SU-DHL-6 (cell line): ENCODE measurements around the gene THUMPD2.

Experiments
- H2AFZ ChIP-seq: fragments of 200-600 bp; sonication (generic); 2 replicates; pipeline ENCODE4 v1.6.1; 2014; ENCODE audit warnings: low read depth, mild to moderate bottlenecking, moderate library complexity, mixed read lengths, antibody characterized with exemption, low read length; ENCODE audit not compliant: severe bottlenecking
- H3F3A ChIP-seq: fragments of 200-600 bp; shearing (Covaris generic); 2 replicates; pipeline ENCODE4 v1.6.0; 2016; ENCODE audit warnings: antibody characterized with exemption, mild to moderate bottlenecking; ENCODE audit not compliant: insufficient read depth
- H3K27ac ChIP-seq: fragments of 200-600 bp; sonication (generic); 2 replicates; pipeline ENCODE4 v1.5.1; 2016; ENCODE audit warnings: low read depth, mild to moderate bottlenecking, low read length, moderate library complexity, mixed read lengths
- H3K27me3 ChIP-seq: fragments of 200-600 bp; sonication (generic), shearing (Covaris generic); 2 replicates; pipeline ENCODE4 v1.6.0; 2014; ENCODE audit warnings: mild to moderate bottlenecking, low read length
- H3K36me3 ChIP-seq: fragments of 200-600 bp; sonication (generic); 2 replicates; pipeline ENCODE4 v1.6.1; 2014; ENCODE audit warnings: mild to moderate bottlenecking, low read length, mixed read lengths
- H3K4me2 ChIP-seq: fragments of 300-600, 200-600 bp; shearing (Covaris generic), sonication (generic); 2 replicates; pipeline ENCODE4 v1.6.0; 2014; ENCODE audit warnings: low read length, low read depth, mild to moderate bottlenecking; ENCODE audit not compliant: poor library complexity, severe bottlenecking
- H3K4me3 ChIP-seq: fragments of 200-600 bp; sonication (generic); 2 replicates; pipeline ENCODE4 v1.5.1; 2014; ENCODE audit warnings: antibody characterized with exemption, low read length, mild to moderate bottlenecking, mixed read lengths; ENCODE audit not compliant: insufficient read depth, poor library complexity, severe bottlenecking
- H3K79me2 ChIP-seq: fragments of 200-600 bp; sonication (generic); 2 replicates; pipeline ENCODE4 v1.6.1; 2014; ENCODE audit warnings: mild to moderate bottlenecking, low read length, moderate library complexity; ENCODE audit not compliant: insufficient read depth
- H3K9ac ChIP-seq: fragments of 200-600 bp; sonication (generic); 2 replicates; pipeline ENCODE4 v1.7.0; 2014; ENCODE audit warnings: mild to moderate bottlenecking, low read length
- H3K9me2 ChIP-seq: fragments of 200-600 bp; sonication (generic); replicated peaks from 2 replicates; pipeline ENCODE4 v1.6.1; 2014; ENCODE audit warnings: low read length; ENCODE audit not compliant: insufficient read depth
- H3K9me3 ChIP-seq: fragments of 200-600 bp; sonication (generic); 2 replicates; pipeline ENCODE4 v1.6.1; 2014; ENCODE audit warnings: low read length, mixed read lengths; ENCODE audit not compliant: insufficient read depth
- H4K20me1 ChIP-seq: fragments of 200-600 bp; sonication (generic); 2 replicates; pipeline ENCODE4 v1.6.1; 2014; ENCODE audit warnings: low read depth, mild to moderate bottlenecking, antibody characterized with exemption, low read length, moderate library complexity, mixed read lengths
- EZH2phosphoT487 ChIP-seq: fragments of 200-600 bp; sonication (generic), shearing (Covaris generic); conservative IDR thresholded peaks from 2 replicates; pipeline ENCODE4 v1.6.1; 2018; ENCODE audit warnings: mild to moderate bottlenecking, antibody characterized with exemption, low read length, moderate library complexity, mixed read lengths
- TF ChIP-seq, protein P1 (sequence below): fragments of 200-600 bp; sonication (generic); IDR thresholded peaks from one replicate; pipeline ENCODE4 v1.5.1; 2017; ENCODE audit warnings: antibody characterized with exemption, mild to moderate bottlenecking, low read length, moderate library complexity; ENCODE audit not compliant: insufficient read depth, poor library complexity, severe bottlenecking

Gene THUMPD2

DNA sequence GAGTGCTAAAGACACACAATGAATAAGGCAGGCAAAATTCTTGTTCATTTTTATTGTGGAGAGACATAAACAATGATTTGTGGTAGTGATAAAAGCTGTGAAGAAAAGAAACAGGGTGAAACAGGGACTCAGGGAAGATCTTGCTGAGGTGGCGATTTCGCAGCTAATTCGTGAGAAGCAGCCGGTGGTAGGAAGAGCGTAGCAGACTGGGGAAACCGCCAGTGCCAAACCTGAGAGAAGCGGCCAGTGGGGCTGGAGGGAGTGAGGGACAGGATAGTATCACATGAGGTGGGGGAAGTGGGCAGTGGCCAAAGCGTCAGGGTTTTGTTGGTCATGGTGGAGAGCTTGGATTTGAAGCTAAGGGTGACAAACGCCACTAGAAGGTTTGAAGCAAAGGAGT is 71.1 kb downstream of the THUMPD2 start:
- H3K36me3 ChIP-seq = no peaks in the 10 kb centered on the region
- no peaks in the 10 kb centered on the region for H3F3A ChIP-seq
- no peaks in the 10 kb centered on the region for H3K9me2 ChIP-seq
- no peaks in the 10 kb centered on the region for H3K27me3 ChIP-seq
- no peaks in the 10 kb centered on the region for H3K9me3 ChIP-seq
- H2AFZ ChIP-seq = no peak overlapping the region
- H3K4me3 ChIP-seq = no peak overlapping the region
- H3K9ac ChIP-seq = no peak overlapping the region
- no peaks in the 10 kb centered on the region for H3K79me2 ChIP-seq
- TF ChIP-seq, protein P1, sequence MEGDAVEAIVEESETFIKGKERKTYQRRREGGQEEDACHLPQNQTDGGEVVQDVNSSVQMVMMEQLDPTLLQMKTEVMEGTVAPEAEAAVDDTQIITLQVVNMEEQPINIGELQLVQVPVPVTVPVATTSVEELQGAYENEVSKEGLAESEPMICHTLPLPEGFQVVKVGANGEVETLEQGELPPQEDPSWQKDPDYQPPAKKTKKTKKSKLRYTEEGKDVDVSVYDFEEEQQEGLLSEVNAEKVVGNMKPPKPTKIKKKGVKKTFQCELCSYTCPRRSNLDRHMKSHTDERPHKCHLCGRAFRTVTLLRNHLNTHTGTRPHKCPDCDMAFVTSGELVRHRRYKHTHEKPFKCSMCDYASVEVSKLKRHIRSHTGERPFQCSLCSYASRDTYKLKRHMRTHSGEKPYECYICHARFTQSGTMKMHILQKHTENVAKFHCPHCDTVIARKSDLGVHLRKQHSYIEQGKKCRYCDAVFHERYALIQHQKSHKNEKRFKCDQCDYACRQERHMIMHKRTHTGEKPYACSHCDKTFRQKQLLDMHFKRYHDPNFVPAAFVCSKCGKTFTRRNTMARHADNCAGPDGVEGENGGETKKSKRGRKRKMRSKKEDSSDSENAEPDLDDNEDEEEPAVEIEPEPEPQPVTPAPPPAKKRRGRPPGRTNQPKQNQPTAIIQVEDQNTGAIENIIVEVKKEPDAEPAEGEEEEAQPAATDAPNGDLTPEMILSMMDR = no peak
- no peak for TF ChIP-seq EZH2phosphoT487
- H3K27ac ChIP-seq = no peak overlapping the region
- no peaks in the 10 kb centered on the region for H4K20me1 ChIP-seq
- no peak overlapping the region for H3K4me2 ChIP-seq

DNA sequence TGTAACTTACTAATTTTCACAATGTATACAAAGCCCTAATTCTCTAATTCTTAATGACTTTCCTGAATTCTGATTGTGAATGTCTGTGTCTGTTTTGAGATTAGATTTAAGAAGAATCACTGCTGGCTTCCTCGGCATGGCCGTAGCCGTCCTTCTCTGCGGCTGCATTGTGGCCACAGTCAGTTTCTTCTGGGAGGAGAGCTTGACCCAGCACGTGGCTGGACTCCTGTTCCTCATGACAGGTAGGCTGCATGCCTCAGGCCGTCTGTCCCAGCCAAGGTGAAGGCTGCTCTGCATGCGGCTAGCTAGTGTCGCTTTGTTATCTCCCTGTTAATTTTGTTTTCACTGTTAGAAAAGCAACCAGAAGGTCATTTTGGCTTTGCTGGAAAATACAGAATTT is 72.1 kb downstream of the THUMPD2 start:
- Histone ChIP-seq H3K27me3 (no peaks in the 10 kb centered on the region), H3K27ac (no peak overlapping the region), H3K9me3 (peaks cover 4% of the 10 kb centered on the region; the same call in 1 of the 2 replicates), H4K20me1 (no peaks in the 10 kb centered on the region), H3K36me3 (no peaks in the 10 kb centered on the region), H3K9ac (no peak overlapping the region), H3K4me3 (no peak overlapping the region), H3F3A (no peaks in the 10 kb centered on the region), H3K79me2 (no peaks in the 10 kb centered on the region), H3K4me2 (no peak overlapping the region), H2AFZ (no peak overlapping the region), H3K9me2 (no peaks in the 10 kb centered on the region)
- TF ChIP-seq, protein P1 = no peak
- TF ChIP-seq EZH2phosphoT487 = no peak

DNA sequence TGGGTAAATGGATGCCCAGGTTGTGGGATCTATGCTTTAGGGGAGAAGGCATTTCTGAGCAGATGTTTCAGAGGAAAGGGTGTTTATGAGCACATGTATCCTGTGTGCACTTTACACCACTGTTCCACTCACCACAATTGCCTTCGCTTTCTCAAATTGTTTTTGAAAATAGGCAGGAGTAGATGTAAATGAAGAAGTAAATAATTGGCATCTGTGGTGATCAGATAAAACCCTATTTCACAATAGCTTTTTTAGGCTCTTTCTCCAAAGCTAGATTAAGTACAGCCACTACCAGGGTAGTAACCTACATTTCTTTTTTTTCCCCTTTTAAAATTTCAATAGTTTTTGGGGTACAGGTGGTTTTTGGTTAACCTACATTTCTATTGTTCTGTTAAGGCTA is 72.7 kb downstream of the THUMPD2 start:
- H3K9ac ChIP-seq = no peak overlapping the region
- H3K4me2 ChIP-seq = no peak overlapping the region
- no peaks in the 10 kb centered on the region for H3K9me2 ChIP-seq
- H3F3A ChIP-seq = no peaks in the 10 kb centered on the region
- H4K20me1 ChIP-seq = no peaks in the 10 kb centered on the region
- peaks cover 2% of the 10 kb centered on the region; the same call in 1 of the 2 replicates for H3K36me3 ChIP-seq
- no peak overlapping the region for H2AFZ ChIP-seq
- no peaks in the 10 kb centered on the region for H3K27me3 ChIP-seq
- H3K4me3 ChIP-seq = no peak overlapping the region
- H3K9me3 ChIP-seq = peaks cover 10% of the 10 kb centered on the region; the same call in 1 of the 2 replicates
- no peak for TF ChIP-seq EZH2phosphoT487
- TF ChIP-seq, protein P1 = no peak
- H3K27ac ChIP-seq = no peak overlapping the region
- no peaks in the 10 kb centered on the region for H3K79me2 ChIP-seq
